Small intestine (tissue), 7 donors: ENCODE data around the gene TASOR2. TPM values are rescaled to one million over a fixed set of nuclear protein-coding genes. Genes with fewer than 3 reads are reported as not detected.
A peak's percentile ranks its signal among the peaks of the same experiment; 100 is the strongest.

Experiments
- DNase-seq, 2 donors: peaks; one replicate each; pipeline versions ENCODE4 v3.0.0 to v3.0.0-alpha.2; 2013
- FAIRE-seq: peaks from 2 replicates; lab custom pipeline; 2012; peaks lifted over from hg19 to GRCh38; lab: Jason Lieb, UNC
- H3K27ac ChIP-seq, 3 donors: one replicate each; pipeline ENCODE4 v1.5.1; 2013; ENCODE audit warnings: low read length in 2 of 3, mild to moderate bottlenecking in 2 of 3, control low read depth in 1 of 3, inconsistent platforms in 1 of 3, low read depth in 1 of 3, moderate library complexity in 1 of 3
- H3K27me3 ChIP-seq, 3 donors: one replicate each; pipeline ENCODE4 v1.6.1; 2013; ENCODE audit warnings: low read length in 3 of 3, inconsistent platforms in 1 of 3; ENCODE audit not compliant: control insufficient read depth in 3 of 3, insufficient read depth in 3 of 3
- H3K36me3 ChIP-seq, 3 donors: one replicate each; pipeline ENCODE4 v1.6.1; 2013; ENCODE audit warnings: low read length in 3 of 3, inconsistent platforms in 1 of 3, low read depth in 1 of 3, mild to moderate bottlenecking in 1 of 3, moderate library complexity in 1 of 3; ENCODE audit not compliant: control insufficient read depth in 3 of 3, insufficient read depth in 2 of 3
- H3K4me1 ChIP-seq, 3 donors: one replicate each; pipeline ENCODE4 v1.6.1; 2013; ENCODE audit warnings: low read length in 2 of 3, inconsistent platforms in 1 of 3, low read depth in 1 of 3, mild to moderate bottlenecking in 1 of 3, moderate library complexity in 1 of 3; ENCODE audit not compliant: control insufficient read depth in 3 of 3, insufficient read depth in 2 of 3
- H3K4me3 ChIP-seq, 3 donors: one replicate each; pipeline ENCODE4 v1.5.1; 2013; ENCODE audit warnings: low read length in 3 of 3, control low read depth in 1 of 3, inconsistent platforms in 1 of 3, low read depth in 1 of 3, mild to moderate bottlenecking in 1 of 3, moderate library complexity in 1 of 3
- H3K9me3 ChIP-seq, 2 donors: one replicate each; pipeline ENCODE4 v1.6.1; 2013; ENCODE audit warnings: low read depth in 1 of 2, low read length in 1 of 2; ENCODE audit not compliant: control insufficient read depth in 2 of 2, insufficient read depth in 1 of 2
- WGBS, 3 donors: extraction: QIAGEN DNeasy Blood & Tissue Kit; methylation state at CpG; one replicate each; pipeline ENCODE4 v1.1.7; 2013; 5-methylcytosine and 5-hydroxymethylcytosine counted together
- polyA plus RNA-seq, 4 donors: library from polyadenylated mRNA; stranded (reverse) in 3 of 4; unstranded in 1 of 4; fragments of 200-250 nt in 3 of 4; fragments of 120-200 nt in 1 of 4; gene quantifications; one replicate each; pipeline versions ENCODE4 v1.2.1 to v1.2.3, GENCODE V29; 2013
- donor health status: healthy with polysubstance abuse.
- donor health status: control.
- donor health status: control.
- donor health status: Bipolar disorder and iron deficiency.
- donor health status: healthy.

Gene TASOR2
- polyA plus RNA-seq, 4 donors: 5.4 to 22.7 (median 10.6) TPM

- Histone ChIP-seq H3K4me1 (peaks cover 3 to 15% (median 8%) of the 10 kb centered on the region in 3 donors), H3K27me3 (no peaks in the 10 kb centered on the region), H3K36me3 (no peaks in the 10 kb centered on the region), H3K27ac (no peak overlapping the region), H3K4me3 (no peak overlapping the region), H3K9me3 (no peaks in the 10 kb centered on the region)
- no peak for FAIRE-seq
- WGBS, 3 donors: 90 to 96% (median 96%) methylated on average over 1 of the region's 1 CpG
- no peak for DNase-seq
Observed at GRCh38 chr10:5698062-5698461, 13.4 kb downstream of the TASOR2 start.

GRCh38 chr10:5708356-5708755 is 23.7 kb downstream of the TASOR2 start:
- Histone ChIP-seq H3K27ac (no peak overlapping the region), H3K27me3 (no peaks in the 10 kb centered on the region), H3K36me3 (no peaks in the 10 kb centered on the region), H3K4me3 (no peak overlapping the region), H3K9me3 (no peaks in the 10 kb centered on the region), H3K4me1 (no peaks in the 10 kb centered on the region)
- FAIRE-seq (no peak), DNase-seq (no peak)

DNA sequence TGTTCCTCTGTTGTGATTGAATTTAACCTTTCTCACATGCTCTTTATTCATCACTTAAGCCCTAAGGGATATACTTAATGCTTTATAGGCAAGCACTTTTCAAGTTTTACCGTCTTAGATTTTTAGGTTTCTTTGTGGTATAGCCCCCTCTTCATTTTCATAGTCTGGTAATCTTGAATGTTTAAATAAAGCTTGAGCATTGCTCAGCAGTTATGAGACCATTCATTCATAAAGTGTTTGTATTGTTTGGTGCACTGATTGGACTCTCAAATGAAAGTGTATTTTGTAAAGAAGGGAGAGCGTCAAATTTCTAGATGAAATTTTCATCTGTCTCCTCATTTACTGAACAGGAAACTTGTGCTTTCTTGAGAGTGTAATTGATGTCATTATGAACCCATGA is 25.2 kb downstream of the TASOR2 start:
- WGBS, 3 donors: 77 to 87% (median 82%) methylated on average over 2 of the region's 2 CpGs
- no peaks in the 10 kb centered on the region for H3K4me1 ChIP-seq
- H3K36me3 ChIP-seq: no peaks in the 10 kb centered on the region
- DNase-seq (no peak), FAIRE-seq (no peak)
- no peaks in the 10 kb centered on the region for H3K9me3 ChIP-seq
- no peaks in the 10 kb centered on the region for H3K27me3 ChIP-seq
- H3K27ac ChIP-seq: no peak overlapping the region
- H3K4me3 ChIP-seq: no peak overlapping the region

DNA sequence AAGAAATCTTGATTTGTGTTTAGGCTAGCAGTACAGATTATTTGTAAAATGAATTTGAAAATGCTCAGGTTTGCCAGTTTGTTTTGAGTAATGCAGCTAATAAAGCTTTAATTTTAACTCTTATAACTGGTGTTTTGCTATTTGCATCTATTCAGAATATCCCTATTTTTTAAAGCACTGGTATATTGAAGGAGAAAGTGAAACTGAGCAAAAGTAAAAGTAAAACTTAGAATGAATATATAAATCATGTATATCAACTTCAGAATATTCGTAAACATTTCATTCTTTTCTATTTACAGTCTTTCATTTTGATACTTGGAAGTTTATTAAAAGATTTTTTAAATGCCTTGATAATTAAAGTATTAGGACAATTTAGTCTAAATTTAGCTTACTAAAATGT is 26.2 kb downstream of the TASOR2 start:
- no peaks in the 10 kb centered on the region for H3K9me3 ChIP-seq
- H3K4me1 ChIP-seq: no peaks in the 10 kb centered on the region
- FAIRE-seq (peak; percentile 81), DNase-seq (peak in 1 of 2 donors; percentile 25)
- no peaks in the 10 kb centered on the region for H3K36me3 ChIP-seq
- no peak overlapping the region for H3K27ac ChIP-seq
- H3K4me3 ChIP-seq: no peak overlapping the region
- 5 to 9% (median 8%) methylated on average over 1 of the region's 1 CpG for WGBS, 3 donors
- H3K27me3 ChIP-seq: no peaks in the 10 kb centered on the region

- H3K36me3 ChIP-seq: no peaks in the 10 kb centered on the region
- H3K9me3 ChIP-seq: no peaks in the 10 kb centered on the region
- DNase-seq: no peak
- no peak for FAIRE-seq
- WGBS, 3 donors: 39 to 52% (median 45%) methylated on average over 4 of the region's 4 CpGs
- H3K4me3 ChIP-seq: peak overlapping the region in 1 of 3 donors; percentile 22
- peak overlapping the region in 1 of 3 donors; percentile 1 for H3K27ac ChIP-seq
- no peaks in the 10 kb centered on the region for H3K4me1 ChIP-seq
- no peaks in the 10 kb centered on the region for H3K27me3 ChIP-seq
Observed at GRCh38 chr10:5711642-5712041, 27.0 kb downstream of the TASOR2 start.

GRCh38 chr10:5719546-5719945 is 34.9 kb downstream of the TASOR2 start:
- no peak overlapping the region for H3K4me3 ChIP-seq
- no peak for FAIRE-seq

DNA sequence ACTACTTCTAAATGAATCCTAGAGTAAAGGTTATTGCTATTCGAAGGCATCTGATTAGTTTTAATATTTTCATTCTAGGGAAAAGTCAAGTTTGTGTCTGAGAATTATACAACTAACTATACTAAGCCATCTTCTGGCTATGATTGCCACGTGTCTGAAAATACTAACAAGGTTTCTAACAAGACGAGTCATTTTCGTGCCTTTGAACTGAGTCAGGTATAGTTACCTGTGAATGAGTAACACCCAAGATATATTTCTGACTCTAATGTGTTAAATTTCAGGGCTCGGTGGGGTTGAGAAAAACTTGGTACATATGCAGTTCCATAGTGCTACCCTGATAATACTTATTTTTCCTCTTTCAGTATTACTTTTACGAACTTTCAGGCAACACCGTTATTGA is 35.5 kb downstream of the TASOR2 start:
- DNase-seq (no peak), FAIRE-seq (no peak)
- Histone ChIP-seq H3K27me3 (no peaks in the 10 kb centered on the region), H3K4me1 (no peaks in the 10 kb centered on the region), H3K27ac (no peak overlapping the region), H3K36me3 (peaks cover 0 to 11% (median 1%) of the 10 kb centered on the region in 3 donors), H3K4me3 (no peak overlapping the region), H3K9me3 (no peaks in the 10 kb centered on the region)
- WGBS, 3 donors: 93 to 96% (median 94%) methylated on average over 7 of the region's 7 CpGs

More at GRCh38 chr10:5719546-5719945, 34.9 kb downstream of the TASOR2 start:
- no peak for DNase-seq
- Histone ChIP-seq H3K27ac (no peak overlapping the region), H3K9me3 (no peaks in the 10 kb centered on the region), H3K4me1 (no peaks in the 10 kb centered on the region), H3K36me3 (peaks cover 0 to 9% (median 1%) of the 10 kb centered on the region in 3 donors), H3K27me3 (no peaks in the 10 kb centered on the region)
- 87 to 97% (median 89%) methylated on average over 3 of the region's 3 CpGs for WGBS, 3 donors

- WGBS, 3 donors: 81 to 91% (median 83%) methylated on average over 2 of the region's 2 CpGs
- Histone ChIP-seq H3K27ac (no peak overlapping the region), H3K4me3 (no peak overlapping the region), H3K27me3 (no peaks in the 10 kb centered on the region), H3K9me3 (no peaks in the 10 kb centered on the region), H3K36me3 (peaks cover 4 to 23% (median 5%) of the 10 kb centered on the region in 3 donors), H3K4me1 (no peaks in the 10 kb centered on the region)
- DNase-seq: no peak
- no peak for FAIRE-seq
Observed at GRCh38 chr10:5723692-5724091, 39.1 kb downstream of the TASOR2 start.

GRCh38 chr10:5730766-5731165 is 46.1 kb downstream of the TASOR2 start:
- Histone ChIP-seq H3K36me3 (peaks cover 12 to 28% (median 18%) of the 10 kb centered on the region in 3 donors), H3K4me1 (no peaks in the 10 kb centered on the region), H3K4me3 (no peak overlapping the region), H3K27ac (no peak overlapping the region), H3K9me3 (no peaks in the 10 kb centered on the region), H3K27me3 (no peaks in the 10 kb centered on the region)
- 83 to 92% (median 88%) methylated on average over 4 of the region's 4 CpGs for WGBS, 3 donors
- DNase-seq: no peak
- FAIRE-seq: no peak
